HCT116 (cell line): ENCODE data around the gene SYT4. TPM values are rescaled to one million over a fixed set of nuclear protein-coding genes. Genes with fewer than 3 reads are reported as not detected.
A peak's percentile ranks its signal among the peaks of the same experiment; 100 is the strongest.

Source experiments
- ATAC-seq: fragments of 200-7000 bp; cut with Tn5 transposase; 2 replicates; pipeline ENCODE4 v1.9.1; 2020; ENCODE audit warnings: mild to moderate bottlenecking, moderate library complexity
- Bru-seq: library from RNA; stranded (reverse); fragments of 400-500 nt; gene quantifications from one replicate; lab custom pipeline; 2021; lab: Mats Ljungman, UMichigan
- BruChase-seq, 2 experiments: library from RNA; stranded (reverse); fragments of 400-500 nt; gene quantifications; one replicate each; lab custom pipeline; 2021; lab: Mats Ljungman, UMichigan
- BruUV-seq: library from RNA; stranded (reverse); fragments of 400-500 nt; replicated peaks from 2 replicates; lab custom pipeline; 2021; lab: Mats Ljungman, UMichigan
- CTCF ChIA-PET: fragments of 300-600 bp; sonication (Branson Sonifier 250); formaldehyde crosslinking; loops from one replicate; lab custom pipeline; 2021; ENCODE audit warnings: antibody characterized with exemption; lab: Charles Lee
- POLR2A ChIA-PET: fragments of 300-600, 350-600 bp; sonication (Branson Sonifier 250); formaldehyde crosslinking; loops from one replicate; lab custom pipeline; 2021; ENCODE audit warnings: antibody characterized with exemption; lab: Charles Lee
- RAD21 ChIA-PET, 2 experiments: fragments of 300-600 bp; sonication (Branson Sonifier 250); formaldehyde crosslinking; loops; one replicate each; lab custom pipeline; 2023; ENCODE audit warnings: low total read pairs in 2 of 2; ENCODE audit not compliant: uncharacterized antibody in 2 of 2, unreplicated experiment in 2 of 2, low non-redundant PET in 1 of 2; lab: Charles Lee
- DNase-seq: peaks from one replicate; pipeline ENCODE4 v3.0.0-alpha.2; 2010; ENCODE audit warnings: low read depth, low spot score
- H2AFZ ChIP-seq: fragments of 200-600 bp; shearing (Covaris generic), sonication (generic); 2 replicates; pipeline ENCODE4 v1.6.1; 2017; ENCODE audit warnings: low read depth, mixed run types, mixed read lengths, antibody characterized with exemption, low read length; ENCODE audit not compliant: poor library complexity, severe bottlenecking
- H3K27ac ChIP-seq: 2 replicates; pipeline ENCODE4 v1.5.1; 2012; ENCODE audit warnings: low read depth, low read length
- H3K27me3 ChIP-seq: fragments of 200-600 bp; sonication (generic); 2 replicates; pipeline ENCODE4 v1.6.1; 2016; ENCODE audit warnings: mixed run types, low read length, mixed read lengths; ENCODE audit not compliant: insufficient read depth
- H3K36me3 ChIP-seq, 2 experiments: fragments of 200-500 bp in 1 of 2; fragments of 200-600 bp in 1 of 2; sonication (Bioruptor generic) in 1 of 2; sonication (generic) in 1 of 2; 2 replicates each; pipeline versions ENCODE4 v1.5.1 to v1.6.1; 2014 to 2016; ENCODE audit warnings: low read length in 2 of 2, inconsistent platforms in 1 of 2, mixed read lengths in 1 of 2, mixed run types in 1 of 2; ENCODE audit not compliant: insufficient read depth in 2 of 2, control insufficient read depth in 1 of 2
- H3K4me1 ChIP-seq, 2 experiments: fragments of 200-600 bp in 1 of 2; sonication (generic) in 1 of 2; 2 replicates each; pipeline versions ENCODE4 v1.5.1 to v1.6.1; 2012 to 2017; ENCODE audit warnings: low read length in 2 of 2, inconsistent platforms in 1 of 2, mild to moderate bottlenecking in 1 of 2, mixed read lengths in 1 of 2, mixed run types in 1 of 2, moderate library complexity in 1 of 2; ENCODE audit not compliant: insufficient read depth in 2 of 2, control insufficient read depth in 1 of 2
- H3K4me2 ChIP-seq: fragments of 200-600 bp; sonication (generic); 2 replicates; pipeline ENCODE4 v1.6.1; 2017; ENCODE audit warnings: mixed run types, low read length, mixed read lengths
- H3K4me3 ChIP-seq, 2 experiments: fragments of 200-600 bp in 1 of 2; sonication (generic) in 1 of 2; replicated peaks in 1 of 2; 2 replicates each; pipeline ENCODE4 v1.5.1; 2011 to 2016; ENCODE audit warnings: low read length in 2 of 2, control low read depth in 1 of 2, low read depth in 1 of 2, mild to moderate bottlenecking in 1 of 2, mixed read lengths in 1 of 2, mixed run types in 1 of 2
- H3K79me2 ChIP-seq: fragments of 200-600 bp; sonication (generic); 2 replicates; pipeline ENCODE4 v1.6.1; 2017; ENCODE audit warnings: mild to moderate bottlenecking, mixed run types, low read length, moderate library complexity, mixed read lengths; ENCODE audit not compliant: insufficient read depth
- H3K9ac ChIP-seq: fragments of 200-600 bp; sonication (generic); 2 replicates; pipeline ENCODE4 v1.6.1; 2016; ENCODE audit warnings: low read length, mixed read lengths
- H3K9me2 ChIP-seq: fragments of 200-600 bp; sonication (generic), shearing (Covaris generic); 2 replicates; pipeline ENCODE4 v1.6.1; 2017; ENCODE audit warnings: mixed run types, mild to moderate bottlenecking, moderate library complexity; ENCODE audit not compliant: insufficient read depth
- H3K9me3 ChIP-seq, 2 experiments: fragments of 200-500 bp in 1 of 2; fragments of 200-600 bp in 1 of 2; sonication (Bioruptor generic) in 1 of 2; sonication (generic) in 1 of 2; 2 replicates each; pipeline ENCODE4 v1.6.1; 2014 to 2017; ENCODE audit warnings: low read length in 2 of 2, mixed read lengths in 2 of 2, inconsistent platforms in 1 of 2, low read depth in 1 of 2, mild to moderate bottlenecking in 1 of 2, mixed run types in 1 of 2, moderate library complexity in 1 of 2; ENCODE audit not compliant: control insufficient read depth in 1 of 2, insufficient read depth in 1 of 2
- H4K20me1 ChIP-seq: fragments of 200-600 bp; sonication (generic), shearing (Covaris generic); 2 replicates; pipeline ENCODE4 v1.6.1; 2017; ENCODE audit warnings: mixed run types, mild to moderate bottlenecking, moderate library complexity; ENCODE audit not compliant: insufficient read depth
- EGR1 ChIP-seq: IDR thresholded peaks from 2 replicates; pipeline ENCODE4 v1.6.1; 2012; ENCODE audit warnings: low read depth
- ELF1 ChIP-seq: IDR thresholded peaks from 2 replicates; pipeline ENCODE4 v1.6.1; 2012; ENCODE audit warnings: low read depth, borderline replicate concordance
- EZH2phosphoT487 ChIP-seq: fragments of 200-600 bp; IDR thresholded peaks from 2 replicates; pipeline ENCODE4 v1.6.1; 2018; ENCODE audit warnings: antibody characterized with exemption, borderline replicate concordance
- FOSL1 ChIP-seq: IDR thresholded peaks from 2 replicates; pipeline ENCODE4 v1.6.1; 2012; ENCODE audit warnings: low read depth
- JUND ChIP-seq: IDR thresholded peaks from 2 replicates; pipeline ENCODE4 v1.6.1; 2012
- SP1 ChIP-seq: IDR thresholded peaks from 2 replicates; pipeline ENCODE4 v1.6.1; 2012; ENCODE audit warnings: low read depth
- TCF7L2 ChIP-seq: IDR thresholded peaks from 2 replicates; pipeline ENCODE4 v1.7.0; 2011; ENCODE audit warnings: borderline replicate concordance, inconsistent platforms; ENCODE audit not compliant: insufficient read depth, insufficient read length; ENCODE audit errors: extremely low read depth
- ZBTB33 ChIP-seq: IDR thresholded peaks from 2 replicates; pipeline ENCODE4 v1.6.1; 2011; ENCODE audit warnings: mild to moderate bottlenecking, low read length, moderate library complexity; ENCODE audit not compliant: insufficient replicate concordance; ENCODE audit errors: extremely low read depth
- ZFX ChIP-seq: fragments of 450-650 bp; IDR thresholded peaks from 2 replicates; pipeline ENCODE4 v1.6.1; 2017
- ZNF274 ChIP-seq: fragments of 200-500 bp; sonication (Bioruptor generic); IDR thresholded peaks from 2 replicates; pipeline ENCODE4 v1.6.1; 2014; ENCODE audit warnings: mild to moderate bottlenecking, low read depth, low read length, inconsistent platforms
- intact Hi-C: fragments of 100-400 bp; cut with micrococcal nuclease; formaldehyde crosslinking; loops from 2 replicates; pipeline ENCODE4 v1.10.0; 2022
- long read RNA-seq: library from polyadenylated mRNA; unstranded; transcript quantifications from one replicate; pipeline ENCODE4 v2.0.0, GENCODE V29; 2021; ENCODE audit not compliant: unreplicated experiment
- polyA plus RNA-seq: library from polyadenylated mRNA; unstranded; fragments of >200 nt; gene quantifications from 2 replicates; pipeline ENCODE4 v1.2.1, GENCODE V29; 2012; ENCODE audit warnings: missing spikeins
- total RNA-seq: library from RNA; stranded (reverse); gene quantifications from one replicate; pipeline ENCODE4 v1.2.1, GENCODE V29; 2021; ENCODE audit not compliant: unreplicated experiment
- TF ChIP-seq, protein P1 (sequence below): IDR thresholded peaks from 2 replicates; pipeline ENCODE4 v1.6.1; 2012; ENCODE audit warnings: low read depth
- TF ChIP-seq, protein P2 (sequence below), 3 experiments: fragments of 200-600 bp in 1 of 3; sonication (generic) in 1 of 3; IDR thresholded peaks in 2 of 3; conservative IDR thresholded peaks in 1 of 3; 2 replicates each; pipeline ENCODE4 v1.5.1; 2012 to 2017; ENCODE audit warnings: low read depth in 2 of 3, low read length in 2 of 3, antibody characterized with exemption in 1 of 3, borderline replicate concordance in 1 of 3, control low read depth in 1 of 3, mild to moderate bottlenecking in 1 of 3, mixed read lengths in 1 of 3, mixed run types in 1 of 3, moderate library complexity in 1 of 3; ENCODE audit not compliant: insufficient read depth in 1 of 3

SYT4 gene
- total RNA-seq: not detected
- not detected in 2 replicates for polyA plus RNA-seq
- percentile 7 among the genes with signal in this experiment for Bru-seq, nascent RNA
- BruChase-seq, experiment 1, labeled RNA remaining after a 6-hour chase: percentile 13 among the genes with signal in this experiment
- BruChase-seq, experiment 2, labeled RNA remaining after a 2-hour chase: percentile 11 among the genes with signal in this experiment
- long read RNA-seq: 0 reads

GRCh38 chr18:43277164-43277600 lies at the start of gene SYT4:
Gene SYT4 (minus strand): TSS chr18:43277490. CDS start chr18:43277281, 209 bp downstream.
- H3K9me3 ChIP-seq: peaks cover 3 to 6% of the 10 kb centered on the region in 2 experiments; a peak in 2 of 4 replicates
- no peak for ATAC-seq
- TF ChIP-seq ELF1 (no peak), ZFX (no peak), ZBTB33 (no peak), EZH2phosphoT487 (no peak), SP1 (no peak), TCF7L2 (no peak), EGR1 (no peak), JUND (no peak), ZNF274 (no peak), FOSL1 (no peak)
- TF ChIP-seq, protein P1, sequence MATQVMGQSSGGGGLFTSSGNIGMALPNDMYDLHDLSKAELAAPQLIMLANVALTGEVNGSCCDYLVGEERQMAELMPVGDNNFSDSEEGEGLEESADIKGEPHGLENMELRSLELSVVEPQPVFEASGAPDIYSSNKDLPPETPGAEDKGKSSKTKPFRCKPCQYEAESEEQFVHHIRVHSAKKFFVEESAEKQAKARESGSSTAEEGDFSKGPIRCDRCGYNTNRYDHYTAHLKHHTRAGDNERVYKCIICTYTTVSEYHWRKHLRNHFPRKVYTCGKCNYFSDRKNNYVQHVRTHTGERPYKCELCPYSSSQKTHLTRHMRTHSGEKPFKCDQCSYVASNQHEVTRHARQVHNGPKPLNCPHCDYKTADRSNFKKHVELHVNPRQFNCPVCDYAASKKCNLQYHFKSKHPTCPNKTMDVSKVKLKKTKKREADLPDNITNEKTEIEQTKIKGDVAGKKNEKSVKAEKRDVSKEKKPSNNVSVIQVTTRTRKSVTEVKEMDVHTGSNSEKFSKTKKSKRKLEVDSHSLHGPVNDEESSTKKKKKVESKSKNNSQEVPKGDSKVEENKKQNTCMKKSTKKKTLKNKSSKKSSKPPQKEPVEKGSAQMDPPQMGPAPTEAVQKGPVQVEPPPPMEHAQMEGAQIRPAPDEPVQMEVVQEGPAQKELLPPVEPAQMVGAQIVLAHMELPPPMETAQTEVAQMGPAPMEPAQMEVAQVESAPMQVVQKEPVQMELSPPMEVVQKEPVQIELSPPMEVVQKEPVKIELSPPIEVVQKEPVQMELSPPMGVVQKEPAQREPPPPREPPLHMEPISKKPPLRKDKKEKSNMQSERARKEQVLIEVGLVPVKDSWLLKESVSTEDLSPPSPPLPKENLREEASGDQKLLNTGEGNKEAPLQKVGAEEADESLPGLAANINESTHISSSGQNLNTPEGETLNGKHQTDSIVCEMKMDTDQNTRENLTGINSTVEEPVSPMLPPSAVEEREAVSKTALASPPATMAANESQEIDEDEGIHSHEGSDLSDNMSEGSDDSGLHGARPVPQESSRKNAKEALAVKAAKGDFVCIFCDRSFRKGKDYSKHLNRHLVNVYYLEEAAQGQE: no peak; the same call in 1 of the 2 replicates
- TF ChIP-seq, protein P2, sequence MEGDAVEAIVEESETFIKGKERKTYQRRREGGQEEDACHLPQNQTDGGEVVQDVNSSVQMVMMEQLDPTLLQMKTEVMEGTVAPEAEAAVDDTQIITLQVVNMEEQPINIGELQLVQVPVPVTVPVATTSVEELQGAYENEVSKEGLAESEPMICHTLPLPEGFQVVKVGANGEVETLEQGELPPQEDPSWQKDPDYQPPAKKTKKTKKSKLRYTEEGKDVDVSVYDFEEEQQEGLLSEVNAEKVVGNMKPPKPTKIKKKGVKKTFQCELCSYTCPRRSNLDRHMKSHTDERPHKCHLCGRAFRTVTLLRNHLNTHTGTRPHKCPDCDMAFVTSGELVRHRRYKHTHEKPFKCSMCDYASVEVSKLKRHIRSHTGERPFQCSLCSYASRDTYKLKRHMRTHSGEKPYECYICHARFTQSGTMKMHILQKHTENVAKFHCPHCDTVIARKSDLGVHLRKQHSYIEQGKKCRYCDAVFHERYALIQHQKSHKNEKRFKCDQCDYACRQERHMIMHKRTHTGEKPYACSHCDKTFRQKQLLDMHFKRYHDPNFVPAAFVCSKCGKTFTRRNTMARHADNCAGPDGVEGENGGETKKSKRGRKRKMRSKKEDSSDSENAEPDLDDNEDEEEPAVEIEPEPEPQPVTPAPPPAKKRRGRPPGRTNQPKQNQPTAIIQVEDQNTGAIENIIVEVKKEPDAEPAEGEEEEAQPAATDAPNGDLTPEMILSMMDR (IDR thresholded peaks at IDR 0.05 in 2 of 3, conservative IDR thresholded peaks at IDR 0.05 in 1 of 3; ENCODE audit: borderline replicate concordance in 1 of 3, insufficient read depth in 1 of 3, low read depth in 2 of 3, low read length in 2 of 3): no peak
- TF ChIP-seq, all 23 proteins: peak for 0
- intact Hi-C loops: no loop called here
- no peak for DNase-seq
- Histone ChIP-seq H3K4me3 (no peak within 1 kb of the TSS), H3K27ac (no peak within 1 kb of the TSS), H4K20me1 (no peaks in the 10 kb centered on the region), H2AFZ (no peak within 1 kb of the TSS), H3K36me3 (no peaks in the 10 kb centered on the region), H3K9me2 (no peaks in the 10 kb centered on the region), H3K79me2 (no peaks in the 10 kb centered on the region), H3K4me2 (no peak within 1 kb of the TSS), H3K4me1 (no peaks in the 10 kb centered on the region), H3K27me3 (no peaks in the 10 kb centered on the region), H3K9ac (no peak within 1 kb of the TSS)
- ChIA-PET POLR2A (no interaction called here), CTCF (no interaction called here), RAD21 (no interaction called here)
- no TSS peak for BruUV-seq
